Urinary bladder (tissue), 4 donors: Measurements from ENCODE around the gene F12. TPM values are rescaled to one million over a fixed set of nuclear protein-coding genes. Genes with fewer than 3 reads are reported as not detected.

Experiments
- DNase-seq: peaks from one replicate; pipeline ENCODE4 v3.0.0-alpha.2; 2015; ENCODE audit errors: extremely low spot score
- H3K27ac ChIP-seq: one replicate; pipeline ENCODE4 v1.5.1; 2013; ENCODE audit warnings: low read depth, mild to moderate bottlenecking, moderate library complexity
- H3K36me3 ChIP-seq: one replicate; pipeline ENCODE4 v1.6.1; 2013; ENCODE audit warnings: mild to moderate bottlenecking, moderate library complexity; ENCODE audit not compliant: insufficient read depth
- H3K4me1 ChIP-seq: one replicate; pipeline ENCODE4 v1.6.1; 2013; ENCODE audit warnings: mild to moderate bottlenecking, moderate library complexity; ENCODE audit not compliant: insufficient read depth
- H3K4me3 ChIP-seq: one replicate; pipeline ENCODE4 v1.5.1; 2013; ENCODE audit warnings: low read depth, low read length
- WGBS: extraction: QIAGEN DNeasy Blood & Tissue Kit; methylation state at CpG from one replicate; pipeline ENCODE4 v1.1.7; 2013; 5-methylcytosine and 5-hydroxymethylcytosine counted together
- polyA plus RNA-seq: library from polyadenylated mRNA; stranded (reverse); fragments of 200-250 nt; gene quantifications from one replicate; pipeline ENCODE4 v1.2.3, GENCODE V29; 2013
- total RNA-seq: library from RNA; depleted of rRNA; stranded (reverse); fragments of >200 nt; gene quantifications from one replicate; pipeline ENCODE4 v1.2.3, GENCODE V29; 2014
- donor health status: healthy with polysubstance abuse.
- donor health status: healthy.

Gene F12
- total RNA-seq (not detected), polyA plus RNA-seq (1.1 TPM)

DNA sequence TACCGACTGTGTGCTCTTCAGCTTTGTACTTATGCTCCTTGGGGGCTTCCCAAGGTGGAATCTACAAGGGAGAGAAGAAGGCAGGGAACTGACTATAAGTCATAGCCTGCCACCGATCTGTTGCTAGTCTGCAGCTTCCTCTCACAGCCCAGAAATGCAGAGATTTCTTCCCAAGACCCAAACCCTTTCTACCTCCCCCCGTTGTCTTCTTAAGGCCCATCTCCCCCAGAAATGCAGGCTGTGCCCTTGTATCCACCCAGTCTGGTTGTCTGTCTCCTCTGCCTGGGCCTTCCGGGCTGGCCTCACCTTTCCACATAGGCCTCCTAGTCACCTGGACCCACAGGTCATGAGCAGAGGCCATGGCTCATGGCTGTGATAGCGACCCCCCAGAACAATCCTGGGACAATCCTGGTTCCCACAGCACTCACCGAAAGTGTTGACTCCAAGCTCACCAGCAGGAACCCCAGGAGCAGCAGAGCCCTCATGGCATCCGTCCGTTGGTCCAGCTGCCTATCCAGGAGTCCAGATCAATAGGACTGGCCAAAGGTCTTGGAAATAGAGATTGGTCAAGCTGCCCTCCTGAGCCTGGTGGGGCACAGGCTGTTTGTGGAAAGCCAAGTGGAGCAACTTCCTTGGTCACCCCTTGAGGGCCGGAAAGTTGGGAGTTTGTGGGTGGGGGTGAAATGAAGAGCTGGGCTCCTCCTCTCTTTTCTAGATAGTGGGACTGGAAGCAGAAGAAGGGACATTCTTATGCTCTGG, at the start of gene F12:
TSS of gene F12 (minus strand) at position 522 of the 759 bp plus-strand sequence. CDS start at position 485, 37 bp downstream.
- no peak within 1 kb of the TSS for H3K27ac ChIP-seq
- H3K4me1 ChIP-seq: no peaks in the 10 kb centered on the region
- 91% methylated on average over 9 of the region's 9 CpGs for WGBS
- no peaks in the 10 kb centered on the region for H3K36me3 ChIP-seq
- no peak within 1 kb of the TSS for H3K4me3 ChIP-seq
- no peak for DNase-seq

GRCh38 chr5:177458912-177459350, 49.6 kb upstream of the F12 start:
- 82% methylated on average over 14 of the region's 14 CpGs for WGBS
- Histone ChIP-seq H3K4me3 (no peak overlapping the region), H3K36me3 (no peaks in the 10 kb centered on the region), H3K4me1 (no peaks in the 10 kb centered on the region), H3K27ac (no peak overlapping the region)
- no peak for DNase-seq

DNA sequence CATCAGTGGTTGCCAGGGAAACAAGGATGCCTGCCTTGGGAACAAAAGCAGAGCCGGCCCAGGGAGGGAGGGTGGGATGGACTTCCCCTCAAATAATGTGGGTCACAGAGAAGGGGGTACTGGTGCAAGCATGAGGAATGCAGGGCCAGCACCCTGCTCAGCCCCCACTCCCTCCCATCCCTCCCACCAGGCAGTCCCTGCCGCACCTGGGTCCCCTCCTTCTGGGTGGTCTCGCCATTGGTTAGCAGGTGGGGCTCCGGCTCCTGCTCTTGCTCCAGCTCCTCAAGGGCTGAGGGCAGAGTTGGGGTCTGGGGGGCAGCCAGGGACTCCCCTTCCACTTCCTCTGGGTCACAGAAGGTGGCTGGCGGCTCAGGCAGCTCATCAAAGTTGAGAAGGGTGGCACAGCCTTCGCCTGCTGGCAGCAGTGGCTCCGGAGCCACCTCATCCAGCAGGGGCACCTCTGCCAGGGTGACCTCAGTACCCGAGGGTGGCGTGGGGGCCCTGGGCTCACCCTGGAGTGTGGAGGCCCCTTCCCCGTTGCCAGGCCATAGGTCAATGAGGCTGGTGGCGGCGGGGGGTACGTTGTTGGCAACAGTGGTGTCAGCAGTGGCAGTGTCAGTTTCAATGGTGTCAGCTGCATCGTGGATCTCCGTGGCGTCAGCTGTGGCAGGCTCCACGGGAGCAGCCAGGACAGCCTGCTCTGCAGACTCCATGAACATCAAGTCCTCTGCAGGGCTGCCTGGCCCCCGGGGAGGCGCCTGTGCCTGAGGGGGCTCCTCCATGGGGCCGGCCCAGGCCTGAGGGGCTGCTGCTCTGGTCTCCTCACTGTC, 48.7 kb upstream of the F12 start:
- DNase-seq: no peak
- Histone ChIP-seq H3K4me3 (no peak overlapping the region), H3K27ac (no peak overlapping the region), H3K36me3 (no peaks in the 10 kb centered on the region), H3K4me1 (no peaks in the 10 kb centered on the region)
- 82% methylated on average over 20 of the region's 20 CpGs for WGBS

DNA sequence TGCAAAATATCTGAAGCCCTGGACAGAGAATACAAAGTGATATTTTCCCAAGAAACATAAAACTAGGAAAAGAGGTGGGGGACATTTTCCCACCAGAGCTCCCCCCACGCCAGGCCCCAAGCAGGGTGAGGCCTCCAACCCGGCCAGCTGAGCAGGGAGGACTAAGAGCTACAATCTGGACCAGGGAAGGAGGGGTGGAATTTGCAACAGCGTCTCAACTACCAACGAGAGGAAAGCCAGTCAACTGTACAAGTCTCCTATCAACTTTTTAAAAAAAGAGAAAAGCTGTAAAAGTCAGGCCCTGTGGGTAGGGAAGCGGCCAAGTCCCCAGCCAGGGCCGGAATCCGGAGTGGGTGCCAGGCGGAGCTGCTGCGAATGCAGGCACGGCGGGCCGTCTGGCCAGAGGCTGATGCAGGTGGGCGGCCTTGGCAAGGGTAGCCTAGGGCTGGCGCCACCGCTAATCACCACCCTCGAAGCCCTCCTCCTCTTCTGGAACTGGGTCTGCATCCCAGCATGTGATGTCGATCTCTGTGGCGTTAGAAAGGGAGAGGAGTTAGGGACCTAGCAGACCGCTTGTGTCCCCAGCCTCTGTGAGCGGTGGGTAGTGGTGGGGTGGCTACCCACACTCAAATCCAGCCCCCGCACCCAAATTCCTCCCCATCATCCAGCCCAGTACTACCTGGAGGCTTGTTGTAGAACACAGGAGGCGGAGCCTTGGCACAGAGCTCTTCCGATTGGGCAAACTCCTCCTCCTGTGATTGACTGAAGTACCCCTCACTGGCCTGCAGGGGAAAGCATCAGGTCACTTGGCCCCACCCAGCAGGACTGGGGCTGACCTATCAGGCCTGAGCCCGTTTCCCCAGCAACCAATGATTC, 47.9 kb upstream of the F12 start:
- WGBS: 65% methylated on average over 24 of the region's 24 CpGs
- Histone ChIP-seq H3K36me3 (no peaks in the 10 kb centered on the region), H3K4me3 (no peak overlapping the region), H3K27ac (no peak overlapping the region), H3K4me1 (no peaks in the 10 kb centered on the region)
- peak; percentile 69 for DNase-seq

GRCh38 chr5:177456591-177456964, 47.2 kb upstream of the F12 start:
- WGBS: 28% methylated on average over 12 of the region's 12 CpGs
- Histone ChIP-seq H3K4me3 (no peak overlapping the region), H3K27ac (no peak overlapping the region), H3K4me1 (no peaks in the 10 kb centered on the region), H3K36me3 (no peaks in the 10 kb centered on the region)
- DNase-seq: no peak

DNA sequence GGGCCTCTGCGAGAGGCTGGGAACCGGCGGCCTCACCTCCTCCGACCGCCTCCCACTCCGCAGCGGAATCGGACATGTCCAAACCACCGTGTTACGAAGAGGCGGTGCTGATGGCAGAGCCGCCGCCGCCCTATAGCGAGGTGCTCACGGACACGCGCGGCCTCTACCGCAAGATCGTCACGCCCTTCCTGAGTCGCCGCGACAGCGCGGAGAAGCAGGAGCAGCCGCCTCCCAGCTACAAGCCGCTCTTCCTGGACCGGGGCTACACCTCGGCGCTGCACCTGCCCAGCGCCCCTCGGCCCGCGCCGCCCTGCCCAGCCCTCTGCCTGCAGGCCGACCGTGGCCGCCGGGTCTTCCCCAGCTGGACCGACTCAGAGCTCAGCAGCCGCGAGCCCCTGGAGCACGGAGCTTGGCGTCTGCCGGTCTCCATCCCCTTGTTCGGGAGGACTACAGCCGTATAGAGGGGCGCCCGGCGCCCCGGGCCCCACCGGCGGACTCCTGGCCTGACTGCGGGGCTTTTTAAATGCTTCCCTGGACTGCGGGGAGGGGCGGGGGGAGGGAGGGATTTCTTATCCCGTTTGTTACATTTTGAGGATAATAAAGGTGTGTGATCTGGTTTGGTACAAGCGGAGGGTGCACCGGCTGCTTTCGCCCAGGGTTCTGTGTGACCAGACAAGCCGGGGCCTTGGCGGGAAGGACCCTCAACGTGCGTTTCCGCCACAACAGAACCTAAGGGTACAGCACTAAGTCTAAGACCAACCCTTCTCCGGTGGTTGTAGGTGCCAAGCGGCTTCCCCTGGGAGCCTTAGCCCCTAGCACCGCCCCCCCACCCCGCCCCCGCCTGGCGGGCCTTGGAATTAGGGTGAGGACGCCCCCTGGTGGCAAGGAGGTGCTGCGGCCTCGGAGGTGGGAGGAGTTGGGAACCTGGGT, 46.6 kb upstream of the F12 start:
- Histone ChIP-seq H3K36me3 (no peaks in the 10 kb centered on the region), H3K27ac (no peak overlapping the region), H3K4me3 (peak overlapping the region; percentile 45), H3K4me1 (no peaks in the 10 kb centered on the region)
- WGBS: under 1% methylated on average over 76 of the region's 76 CpGs
- DNase-seq: no peak

DNA sequence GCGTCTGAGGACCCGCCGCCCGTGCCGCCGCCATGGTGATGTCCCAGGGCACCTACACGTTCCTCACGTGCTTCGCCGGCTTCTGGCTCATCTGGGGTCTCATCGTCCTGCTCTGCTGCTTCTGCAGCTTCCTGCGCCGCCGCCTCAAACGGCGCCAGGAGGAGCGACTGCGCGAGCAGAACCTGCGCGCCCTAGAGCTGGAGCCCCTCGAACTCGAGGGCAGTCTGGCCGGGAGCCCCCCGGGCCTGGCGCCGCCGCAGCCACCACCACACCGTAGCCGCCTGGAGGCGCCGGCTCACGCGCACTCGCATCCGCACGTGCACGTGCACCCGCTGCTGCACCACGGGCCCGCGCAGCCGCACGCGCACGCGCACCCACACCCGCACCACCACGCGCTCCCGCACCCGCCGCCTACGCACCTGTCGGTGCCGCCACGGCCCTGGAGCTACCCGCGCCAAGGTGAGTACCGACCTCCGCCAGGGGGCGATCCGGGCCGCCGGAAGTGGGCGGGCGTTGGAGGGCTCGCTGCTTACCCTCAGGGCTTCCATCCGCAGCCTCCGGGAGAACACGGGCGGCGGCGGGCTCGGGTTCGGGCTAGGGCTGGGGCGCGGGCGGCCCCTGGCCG, 45.8 kb upstream of the F12 start:
- Histone ChIP-seq H3K36me3 (no peaks in the 10 kb centered on the region), H3K4me1 (no peaks in the 10 kb centered on the region), H3K4me3 (peak overlapping the region; percentile 45), H3K27ac (no peak overlapping the region)
- WGBS: under 1% methylated on average over 80 of the region's 80 CpGs
- no peak for DNase-seq

DNA sequence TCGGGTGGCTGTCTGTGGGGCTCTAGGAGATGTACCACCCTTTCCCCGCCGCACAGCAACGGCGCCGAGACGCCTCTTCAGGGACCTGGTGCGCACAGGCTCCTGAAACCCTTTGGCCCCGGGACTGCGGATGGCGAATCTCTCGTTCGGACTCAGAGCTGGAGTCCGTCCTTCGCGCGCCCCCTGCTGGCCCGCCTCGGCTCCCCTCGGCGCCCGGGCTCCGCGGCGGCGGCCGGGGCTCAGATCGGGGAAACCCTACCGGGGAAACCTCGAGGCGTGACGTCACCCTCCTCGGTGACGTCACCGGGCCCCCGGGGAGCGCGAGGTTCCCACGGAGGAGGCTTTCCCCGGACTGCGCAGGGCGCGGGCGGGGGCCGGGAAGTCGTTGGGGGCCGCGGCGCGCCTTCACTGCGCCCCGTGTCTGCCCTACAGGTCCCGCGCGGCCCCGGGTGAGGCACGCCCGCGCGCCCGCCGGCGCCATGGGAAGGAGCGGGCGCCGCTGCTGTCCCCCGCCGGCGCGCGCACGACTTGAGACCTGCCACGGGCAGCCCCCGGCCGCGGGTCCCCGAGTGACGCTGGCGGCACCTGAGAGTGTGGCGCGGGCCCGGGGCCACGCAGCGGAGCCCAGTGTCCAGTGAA, 45.2 kb upstream of the F12 start:
- WGBS: under 1% methylated on average over 84 of the region's 84 CpGs

GRCh38 chr5:177453852-177454396, 44.6 kb upstream of the F12 start:
- DNase-seq: no peak
- no peak overlapping the region for H3K4me3 ChIP-seq
- H3K36me3 ChIP-seq: no peaks in the 10 kb centered on the region
- 7% methylated on average over 31 of the region's 31 CpGs for WGBS
- no peak overlapping the region for H3K27ac ChIP-seq
- no peaks in the 10 kb centered on the region for H3K4me1 ChIP-seq

More for the DNA sequence above, 45.2 kb upstream of the F12 start:
- Histone ChIP-seq H3K4me3 (peak overlapping the region; percentile 45), H3K4me1 (no peaks in the 10 kb centered on the region), H3K36me3 (no peaks in the 10 kb centered on the region), H3K27ac (peak overlapping the region; percentile 12)
- peak; percentile 69 for DNase-seq

- Histone ChIP-seq H3K27ac (no peak overlapping the region), H3K4me3 (no peak overlapping the region), H3K36me3 (no peaks in the 10 kb centered on the region), H3K4me1 (no peaks in the 10 kb centered on the region)
- WGBS: 81% methylated on average over 17 of the region's 17 CpGs
- DNase-seq: no peak
Observed at GRCh38 chr5:177452688-177453638, 43.6 kb upstream of the F12 start.
